ENCODE results near the gene TOLLIP.

Gene TOLLIP

DNA sequence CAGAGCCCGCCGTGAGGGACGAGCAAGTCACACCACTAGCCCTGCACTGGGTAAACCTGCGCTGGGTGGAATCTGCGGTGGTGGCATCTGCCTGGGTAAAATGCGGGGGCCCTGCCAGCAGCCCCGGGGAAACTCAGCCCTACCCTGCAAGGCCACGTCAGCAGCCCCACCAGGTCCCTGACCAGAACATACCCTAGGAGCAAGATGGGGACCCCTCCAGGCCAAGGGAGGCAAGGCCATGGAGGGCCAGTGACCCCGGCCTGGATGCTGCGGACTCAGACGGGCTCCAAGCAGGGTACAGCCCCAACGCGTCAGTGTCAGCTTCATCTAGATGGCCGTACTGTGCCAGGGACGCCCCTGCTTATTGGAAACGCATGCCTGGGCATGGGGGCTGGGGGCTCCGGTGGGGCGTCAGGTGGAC is 26.3 kb downstream of the TOLLIP start:
- no peak overlapping the region for H3K27ac ChIP-seq
- TF ChIP-seq, protein P1, sequence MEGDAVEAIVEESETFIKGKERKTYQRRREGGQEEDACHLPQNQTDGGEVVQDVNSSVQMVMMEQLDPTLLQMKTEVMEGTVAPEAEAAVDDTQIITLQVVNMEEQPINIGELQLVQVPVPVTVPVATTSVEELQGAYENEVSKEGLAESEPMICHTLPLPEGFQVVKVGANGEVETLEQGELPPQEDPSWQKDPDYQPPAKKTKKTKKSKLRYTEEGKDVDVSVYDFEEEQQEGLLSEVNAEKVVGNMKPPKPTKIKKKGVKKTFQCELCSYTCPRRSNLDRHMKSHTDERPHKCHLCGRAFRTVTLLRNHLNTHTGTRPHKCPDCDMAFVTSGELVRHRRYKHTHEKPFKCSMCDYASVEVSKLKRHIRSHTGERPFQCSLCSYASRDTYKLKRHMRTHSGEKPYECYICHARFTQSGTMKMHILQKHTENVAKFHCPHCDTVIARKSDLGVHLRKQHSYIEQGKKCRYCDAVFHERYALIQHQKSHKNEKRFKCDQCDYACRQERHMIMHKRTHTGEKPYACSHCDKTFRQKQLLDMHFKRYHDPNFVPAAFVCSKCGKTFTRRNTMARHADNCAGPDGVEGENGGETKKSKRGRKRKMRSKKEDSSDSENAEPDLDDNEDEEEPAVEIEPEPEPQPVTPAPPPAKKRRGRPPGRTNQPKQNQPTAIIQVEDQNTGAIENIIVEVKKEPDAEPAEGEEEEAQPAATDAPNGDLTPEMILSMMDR (IDR thresholded peaks at IDR 0.05), result no peak
- no peak overlapping the region for H3K4me3 ChIP-seq
- DNase-seq (ENCODE audit: low spot score), result no peak

DNA sequence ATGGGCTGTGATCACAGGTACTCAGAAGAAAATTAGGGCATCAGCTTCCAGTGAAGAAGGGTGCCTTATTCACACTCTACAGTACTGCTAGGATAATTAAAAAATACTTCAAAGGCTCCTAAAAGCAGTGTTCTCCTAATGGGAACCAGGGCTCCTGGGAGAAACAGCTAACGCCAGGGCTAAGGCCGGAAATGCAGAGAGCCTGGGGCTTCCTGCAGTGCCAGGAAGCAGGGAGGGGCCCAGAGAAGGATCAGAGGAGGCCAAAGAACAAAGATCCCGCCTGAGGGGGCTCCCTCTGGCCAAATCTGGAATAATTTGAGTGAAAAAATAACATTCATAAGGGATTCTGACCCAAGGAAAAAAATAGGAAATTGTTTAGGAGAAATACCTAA is 27.5 kb downstream of the TOLLIP start:
- TF ChIP-seq, protein P1 (IDR thresholded peaks at IDR 0.05), result no peak
- no peak overlapping the region for H3K4me3 ChIP-seq
- no peak for DNase-seq (ENCODE audit: low spot score)
- H3K27ac ChIP-seq, result no peak overlapping the region

DNA sequence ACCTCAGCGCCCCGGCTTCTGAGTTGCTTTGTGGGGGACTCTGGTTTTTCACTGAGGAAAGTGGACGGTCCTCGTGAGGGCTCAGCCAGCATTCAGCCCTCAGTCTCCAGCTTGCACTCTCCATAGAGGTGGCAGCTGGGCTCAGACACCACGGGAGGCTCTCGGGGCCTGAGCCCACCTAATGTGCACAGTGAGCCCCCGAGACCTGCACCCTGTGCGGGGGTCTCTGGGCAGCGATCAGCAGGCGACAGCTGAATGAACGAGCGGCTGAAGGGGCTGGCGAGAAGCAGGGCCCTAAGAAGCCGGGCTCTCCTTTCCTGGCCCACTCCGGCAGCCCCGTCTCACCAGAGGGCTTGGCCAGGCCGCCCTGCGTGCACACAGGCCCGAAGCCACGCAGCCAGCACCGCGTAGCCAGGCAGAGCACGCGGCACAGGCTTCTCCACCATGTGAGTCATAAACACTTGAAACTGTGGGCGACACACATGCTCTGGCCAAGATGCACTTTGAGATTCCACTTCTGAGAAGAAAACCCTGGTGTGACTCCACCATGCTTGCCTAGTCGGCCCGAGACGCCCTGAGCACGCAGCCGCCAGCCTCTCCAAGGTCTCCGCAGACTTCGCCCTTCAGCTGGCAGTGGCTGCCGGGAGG is 28.0 kb downstream of the TOLLIP start:
- Histone ChIP-seq H3K27ac (no peak overlapping the region), H3K4me3 (no peak overlapping the region)
- TF ChIP-seq, protein P1 (IDR thresholded peaks at IDR 0.05), result no peak
- no peak for DNase-seq (ENCODE audit: low spot score)

DNA sequence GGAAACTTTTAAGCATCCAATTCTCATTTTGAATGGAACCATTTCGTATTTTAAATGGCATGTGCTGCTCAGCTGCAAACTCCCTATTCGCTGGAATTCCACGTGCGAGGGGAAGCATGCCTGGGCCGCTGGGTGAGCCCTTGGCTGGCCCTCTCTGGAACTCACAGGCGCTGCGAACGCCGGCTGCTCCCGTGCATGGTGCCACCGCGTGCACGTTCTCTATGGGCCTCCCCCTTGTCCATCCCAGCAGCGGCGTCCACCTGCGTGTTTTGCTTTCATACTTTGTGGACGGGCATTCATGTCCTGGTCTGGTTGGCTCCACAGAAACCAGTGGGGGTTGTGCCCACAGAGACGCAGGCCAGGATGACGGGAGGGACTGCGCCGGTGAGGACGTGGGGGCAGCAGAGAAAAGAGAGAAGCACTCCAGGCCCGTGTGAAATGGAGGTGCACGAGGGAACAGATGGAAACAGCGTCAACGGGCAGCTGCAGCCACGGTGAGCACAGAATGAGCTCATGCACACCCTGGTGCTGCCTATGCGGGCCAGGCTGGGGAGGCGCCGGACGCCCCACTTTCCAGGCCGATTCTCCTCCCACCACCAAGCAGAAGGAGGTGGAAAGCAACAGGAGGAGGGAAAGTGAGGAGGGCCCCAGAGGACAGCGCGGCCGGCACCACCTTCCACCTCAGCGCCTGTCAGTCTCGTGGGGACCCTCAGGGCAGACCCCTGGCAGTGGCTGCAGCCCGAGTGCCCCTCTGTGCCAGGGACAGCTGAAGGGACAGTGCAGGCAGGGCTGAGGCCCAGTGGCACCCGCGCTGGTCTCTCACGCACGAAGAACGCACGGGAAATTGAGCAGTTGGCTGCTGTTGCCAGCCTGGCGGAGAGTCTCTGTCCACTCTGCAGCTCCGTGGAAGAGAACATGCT is 29.1 kb downstream of the TOLLIP start:
- DNase-seq (ENCODE audit: low spot score), result no peak
- H3K27ac ChIP-seq, result no peak overlapping the region
- TF ChIP-seq, protein P1 (IDR thresholded peaks at IDR 0.05), result no peak
- no peak overlapping the region for H3K4me3 ChIP-seq

DNA sequence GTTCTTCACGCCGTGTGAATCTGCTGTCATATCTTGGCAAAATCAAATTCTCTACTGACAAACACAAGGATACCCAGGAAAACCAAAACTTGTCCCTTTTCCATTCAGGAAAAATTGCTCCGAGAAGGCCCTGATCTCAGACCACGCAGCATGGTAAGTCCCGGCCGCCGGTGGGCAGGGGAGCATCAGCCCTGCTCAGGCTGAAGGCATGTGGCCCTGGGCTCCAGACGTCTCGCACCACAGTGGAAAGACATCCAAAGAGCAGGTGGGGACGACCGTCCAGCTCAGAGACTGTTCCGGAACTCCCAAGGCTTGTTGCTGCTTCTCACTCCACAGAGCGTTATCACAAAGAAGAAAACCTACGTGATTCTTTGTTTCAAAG is 29.8 kb downstream of the TOLLIP start:
- Histone ChIP-seq H3K27ac (no peak overlapping the region), H3K4me3 (no peak overlapping the region)
- DNase-seq (ENCODE audit: low spot score), result no peak
- TF ChIP-seq, protein P1 (IDR thresholded peaks at IDR 0.05), result no peak

DNA sequence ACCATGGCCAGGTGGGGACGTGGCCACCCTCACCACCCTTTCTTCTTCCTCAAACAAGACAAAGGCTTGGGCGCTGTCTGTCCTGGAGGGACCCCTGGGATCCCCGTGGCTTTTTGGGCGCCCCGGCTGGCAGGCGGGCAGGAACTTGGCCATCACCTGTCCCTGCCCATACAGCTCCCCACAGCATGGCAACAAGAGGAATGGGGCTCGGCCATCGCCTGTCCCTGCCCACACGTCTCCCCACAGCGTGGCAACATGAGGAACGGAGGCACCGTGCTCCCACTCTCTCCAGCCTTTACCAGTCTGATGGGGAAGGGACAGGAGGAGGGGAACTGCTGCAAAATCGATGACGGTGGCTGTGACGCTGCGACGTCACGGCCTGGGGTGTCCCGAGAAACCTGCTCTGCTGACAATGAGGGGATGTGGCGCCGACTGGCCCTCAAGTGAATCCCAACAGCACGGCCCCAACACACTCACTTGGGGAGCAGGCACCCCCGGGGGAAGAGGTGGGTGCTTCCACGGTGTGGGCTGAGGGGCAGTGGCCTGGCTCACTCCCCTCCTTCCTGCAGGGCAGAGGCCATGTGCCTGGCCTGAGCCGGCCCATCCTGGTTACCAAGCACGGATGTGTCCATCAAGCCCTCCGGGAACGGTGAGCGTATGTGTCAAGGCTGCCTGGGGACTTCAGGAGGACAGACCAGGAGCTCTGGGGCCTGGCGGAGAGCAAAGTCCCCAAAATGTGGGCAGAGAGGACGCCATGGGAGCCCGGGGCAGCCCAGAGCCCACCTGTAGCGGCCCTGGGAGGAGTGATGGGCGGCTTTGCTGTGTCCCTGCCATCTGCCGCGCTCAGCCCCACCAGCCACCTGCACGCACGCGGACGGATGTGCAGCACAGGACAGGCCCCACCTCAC is 30.4 kb downstream of the TOLLIP start:
- Histone ChIP-seq H3K4me3 (no peak overlapping the region), H3K27ac (no peak overlapping the region)
- no peak for DNase-seq (ENCODE audit: low spot score)
- TF ChIP-seq, protein P1 (IDR thresholded peaks at IDR 0.05), result no peak

All from coronary artery (tissue), 2 donors.